ENCODE data around the gene NPC2. TPM values are rescaled to one million over a fixed set of nuclear protein-coding genes. Genes with fewer than 3 reads are reported as not detected.

Gene NPC2
- total and polyA plus RNA-seq, 3 experiments from 2014 or later = 17.1 to 75.6 (median 18.3) TPM

Other genes starting within 250 kb of the NPC2 start
- gene ABCD4, start 190.4 kb downstream of the NPC2 start, total RNA-seq = 10 to 100 TPM; 38.2 to 40.5 TPM
- 25.0 TPM for gene ABCD4, start 190.4 kb downstream of the NPC2 start, polyA plus RNA-seq
- not detected for gene VRTN, start 144.8 kb downstream of the NPC2 start, total RNA-seq
- not detected for gene VRTN, start 144.8 kb downstream of the NPC2 start, polyA plus RNA-seq
- gene SYNDIG1L, start 67.1 kb downstream of the NPC2 start, total RNA-seq = not detected
- not detected for gene SYNDIG1L, start 67.1 kb downstream of the NPC2 start, polyA plus RNA-seq
- 10 to 100 TPM; 26.7 to 28.6 TPM for gene ISCA2, start 460 bp upstream of the NPC2 start, total RNA-seq
- 77.8 TPM for gene ISCA2, start 460 bp upstream of the NPC2 start, polyA plus RNA-seq
- under 1 TPM; 0.24 to 0.42 TPM for gene LTBP2, start 118.9 kb upstream of the NPC2 start, total RNA-seq
- 0.83 TPM for gene LTBP2, start 118.9 kb upstream of the NPC2 start, polyA plus RNA-seq
- 10 to 100 TPM; 37.0 to 37.7 TPM for gene AREL1, start 219.8 kb upstream of the NPC2 start, total RNA-seq
- gene AREL1, start 219.8 kb upstream of the NPC2 start, polyA plus RNA-seq = 28.6 TPM
- gene FCF1, start 219.8 kb upstream of the NPC2 start, total RNA-seq = 10 to 100 TPM; 87.2 to 88.6 TPM
- 33.0 TPM for gene FCF1, start 219.8 kb upstream of the NPC2 start, polyA plus RNA-seq

Measured in CD8-positive, alpha-beta memory T cell (primary cell).